ENCODE data around the gene REPIN1. TPM values are rescaled to one million over a fixed set of nuclear protein-coding genes. Genes with fewer than 3 reads are reported as not detected.

REPIN1 gene
- total RNA-seq, 1 experiment from 2014 or later: 113 TPM

GRCh38 chr7:150337179-150337578 is 31.4 kb upstream of the REPIN1 start:
- POLR2A ChIA-PET (ENCODE audit: low non-redundant PET): no interaction called here
- Histone ChIP-seq H3K9me3 (ENCODE audit: low read depth, low read length, poor library complexity, severe bottlenecking) (no peaks in the 10 kb centered on the region), H3K4me3 (ENCODE audit: low read depth, low read length, poor library complexity, severe bottlenecking) (no peak overlapping the region), H3K27ac (ENCODE audit: low read depth, low read length, poor library complexity, severe bottlenecking) (no peak overlapping the region), H3K36me3 (ENCODE audit: insufficient read depth, low read length, poor library complexity, severe bottlenecking) (peaks cover 12% of the 10 kb centered on the region), H3K27me3 (replicated peaks; ENCODE audit: insufficient read depth, low read depth, low read length, poor library complexity) (no peaks in the 10 kb centered on the region), H3K4me1 (ENCODE audit: insufficient read depth, low read length, poor library complexity, severe bottlenecking) (peaks cover 5% of the 10 kb centered on the region)
- TF ChIP-seq CTCF (conservative IDR thresholded peaks at IDR 0.05; ENCODE audit: low read depth, low read length) (no peak), EZH2 (IDR thresholded peaks at IDR 0.05; ENCODE audit: borderline replicate concordance, low read depth, low read length, poor library complexity, severe bottlenecking) (no peak)
- intact Hi-C loops (cut with micrococcal nuclease; ENCODE audit: unreplicated experiment): no loop called here
- no TSS peak for BruUV-seq (replicated peaks)
- CTCF ChIA-PET: no interaction called here
- no peak for DNase-seq (ENCODE audit: low spot score)

DNA sequence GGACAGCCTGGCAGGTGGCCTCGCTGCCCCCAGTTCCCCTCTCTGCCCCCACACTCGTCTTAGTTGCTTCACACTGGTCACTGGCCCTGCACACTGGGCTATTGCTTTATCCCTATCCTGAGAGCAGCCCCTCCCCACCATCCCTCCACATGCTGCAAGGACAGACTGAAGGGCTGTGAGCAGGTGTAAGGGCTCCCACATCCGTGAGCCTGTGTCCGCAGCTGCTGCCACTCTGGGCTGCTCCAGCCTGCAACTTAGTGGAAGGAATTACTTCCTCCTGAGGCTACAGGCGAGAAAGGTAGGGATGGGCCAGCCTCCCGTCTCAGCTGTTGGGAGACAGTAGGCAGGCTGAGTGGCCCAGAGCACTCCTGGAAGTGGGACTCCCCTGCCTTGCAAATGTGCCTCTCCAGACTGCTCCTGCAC is 31.0 kb upstream of the REPIN1 start:
- ChIA-PET CTCF (no interaction called here), POLR2A (ENCODE audit: low non-redundant PET) (no interaction called here)
- H3K36me3 ChIP-seq (ENCODE audit: insufficient read depth, low read length, poor library complexity, severe bottlenecking): peaks cover 9% of the 10 kb centered on the region
- no peak for DNase-seq (ENCODE audit: low spot score)
- no peaks in the 10 kb centered on the region for H3K27me3 ChIP-seq (replicated peaks; ENCODE audit: insufficient read depth, low read depth, low read length, poor library complexity)
- H3K4me1 ChIP-seq (ENCODE audit: insufficient read depth, low read length, poor library complexity, severe bottlenecking): peaks cover 5% of the 10 kb centered on the region
- BruUV-seq (replicated peaks): no TSS peak
- intact Hi-C loops (cut with micrococcal nuclease; ENCODE audit: unreplicated experiment): no loop called here
- TF ChIP-seq EZH2 (IDR thresholded peaks at IDR 0.05; ENCODE audit: borderline replicate concordance, low read depth, low read length, poor library complexity, severe bottlenecking) (no peak), CTCF (conservative IDR thresholded peaks at IDR 0.05; ENCODE audit: low read depth, low read length) (no peak)
- no peak overlapping the region for H3K27ac ChIP-seq (ENCODE audit: low read depth, low read length, poor library complexity, severe bottlenecking)
- H3K9me3 ChIP-seq (ENCODE audit: low read depth, low read length, poor library complexity, severe bottlenecking): no peaks in the 10 kb centered on the region
- H3K4me3 ChIP-seq (ENCODE audit: low read depth, low read length, poor library complexity, severe bottlenecking): no peak overlapping the region

- Histone ChIP-seq H3K27me3 (replicated peaks; ENCODE audit: insufficient read depth, low read depth, low read length, poor library complexity) (no peaks in the 10 kb centered on the region), H3K4me1 (ENCODE audit: insufficient read depth, low read length, poor library complexity, severe bottlenecking) (peaks cover 5% of the 10 kb centered on the region), H3K27ac (ENCODE audit: low read depth, low read length, poor library complexity, severe bottlenecking) (no peak overlapping the region), H3K9me3 (ENCODE audit: low read depth, low read length, poor library complexity, severe bottlenecking) (no peaks in the 10 kb centered on the region), H3K4me3 (ENCODE audit: low read depth, low read length, poor library complexity, severe bottlenecking) (no peak overlapping the region), H3K36me3 (ENCODE audit: insufficient read depth, low read length, poor library complexity, severe bottlenecking) (peaks cover 9% of the 10 kb centered on the region)
- DNase-seq (ENCODE audit: low spot score): no peak
- CTCF ChIA-PET: no interaction called here
- no TSS peak for BruUV-seq (replicated peaks)
- POLR2A ChIA-PET (ENCODE audit: low non-redundant PET): no interaction called here
- no peak for TF ChIP-seq CTCF (conservative IDR thresholded peaks at IDR 0.05; ENCODE audit: low read depth, low read length)
- TF ChIP-seq EZH2 (IDR thresholded peaks at IDR 0.05; ENCODE audit: borderline replicate concordance, low read depth, low read length, poor library complexity, severe bottlenecking): no peak
- intact Hi-C loops (cut with micrococcal nuclease; ENCODE audit: unreplicated experiment): no loop called here
Measured at GRCh38 chr7:150338166-150338829, 30.3 kb upstream of the REPIN1 start.

All from A673 (cell line).